ENCODE measurements around the gene RBMS3.

Gene RBMS3

GRCh38 chr3:29537889-29538609 lies 257.2 kb downstream of the RBMS3 start:
- no peak for DNase-seq

- DNase-seq = no peak
These were observed 257.7 kb downstream of the RBMS3 start for GRCh38 chr3:29538610-29538958.

GRCh38 chr3:29540544-29540943 lies 259.7 kb downstream of the RBMS3 start:
- no peak for DNase-seq

GRCh38 chr3:29544701-29545363 lies 264.0 kb downstream of the RBMS3 start:
- no peak for DNase-seq

- DNase-seq = no peak
These were observed 264.7 kb downstream of the RBMS3 start for GRCh38 chr3:29545615-29546014.

GRCh38 chr3:29552051-29552450 lies 271.2 kb downstream of the RBMS3 start:
- no peak for DNase-seq

- DNase-seq = no peak
These were observed 273.7 kb downstream of the RBMS3 start for GRCh38 chr3:29554566-29554965.

- no peak for DNase-seq
These were observed 274.7 kb downstream of the RBMS3 start for GRCh38 chr3:29555590-29555989.

- DNase-seq = no peak
These were observed 276.3 kb downstream of the RBMS3 start for GRCh38 chr3:29557186-29557585.

GRCh38 chr3:29557825-29558224 lies 277.0 kb downstream of the RBMS3 start:
- DNase-seq = no peak

- no peak for DNase-seq
These were observed 279.0 kb downstream of the RBMS3 start for GRCh38 chr3:29559741-29560465.

GRCh38 chr3:29561651-29562149 lies 280.8 kb downstream of the RBMS3 start:
- no peak for DNase-seq

GRCh38 chr3:29565236-29565635 lies 284.4 kb downstream of the RBMS3 start:
- DNase-seq = no peak

GRCh38 chr3:29567501-29567900 lies 286.6 kb downstream of the RBMS3 start:
- no peak for DNase-seq

- no peak for DNase-seq
These were observed 287.5 kb downstream of the RBMS3 start for GRCh38 chr3:29568355-29568754.

- DNase-seq = no peak
These were observed 295.3 kb downstream of the RBMS3 start for GRCh38 chr3:29576181-29576580.

- DNase-seq = no peak
These were observed 295.8 kb downstream of the RBMS3 start for GRCh38 chr3:29576675-29577074.

GRCh38 chr3:29577250-29577649 lies 296.4 kb downstream of the RBMS3 start:
- no peak for DNase-seq

GRCh38 chr3:29581311-29581710 lies 300.4 kb downstream of the RBMS3 start:
- no peak for DNase-seq

GRCh38 chr3:29582273-29582672 lies 301.4 kb downstream of the RBMS3 start:
- DNase-seq = no peak

GRCh38 chr3:29583861-29584260 lies 303.0 kb downstream of the RBMS3 start:
- DNase-seq = no peak

GRCh38 chr3:29585368-29585767 lies 304.5 kb downstream of the RBMS3 start:
- no peak for DNase-seq

GRCh38 chr3:29587340-29587739 lies 306.5 kb downstream of the RBMS3 start:
- no peak for DNase-seq

- no peak for DNase-seq
These were observed 309.1 kb downstream of the RBMS3 start for GRCh38 chr3:29590012-29590411.
